ENCODE results near the gene RFTN1.

The RFTN1 gene

GRCh38 chr3:16486201-16486600, 27.3 kb downstream of the RFTN1 start:
- no peak for DNase-seq (ENCODE audit: low spot score)

GRCh38 chr3:16485395-16485992, 28.0 kb downstream of the RFTN1 start:
- DNase-seq (ENCODE audit: low spot score): no peak

GRCh38 chr3:16484984-16485383, 28.5 kb downstream of the RFTN1 start:
- no peak for DNase-seq (ENCODE audit: low spot score)

- no peak for DNase-seq (ENCODE audit: low spot score)
These were observed 29.3 kb downstream of the RFTN1 start for GRCh38 chr3:16484216-16484615.

- DNase-seq (ENCODE audit: low spot score): no peak
These were observed 30.5 kb downstream of the RFTN1 start for GRCh38 chr3:16482770-16483531.

- DNase-seq (ENCODE audit: low spot score): no peak
These were observed 31.2 kb downstream of the RFTN1 start for GRCh38 chr3:16482194-16482769.

GRCh38 chr3:16481546-16481897, 32.0 kb downstream of the RFTN1 start:
- no peak for DNase-seq (ENCODE audit: low spot score)

- DNase-seq (ENCODE audit: low spot score): no peak
These were observed 32.5 kb downstream of the RFTN1 start for GRCh38 chr3:16480861-16481545.

- no peak for DNase-seq (ENCODE audit: low spot score)
These were observed 35.0 kb downstream of the RFTN1 start for GRCh38 chr3:16478516-16478915.

GRCh38 chr3:16477521-16477920, 36.0 kb downstream of the RFTN1 start:
- no peak for DNase-seq (ENCODE audit: low spot score)

- DNase-seq (ENCODE audit: low spot score): no peak
These were observed 36.4 kb downstream of the RFTN1 start for GRCh38 chr3:16477056-16477455.

- no peak for DNase-seq (ENCODE audit: low spot score)
These were observed 36.9 kb downstream of the RFTN1 start for GRCh38 chr3:16476636-16477035.

GRCh38 chr3:16475766-16476165, 37.7 kb downstream of the RFTN1 start:
- no peak for DNase-seq (ENCODE audit: low spot score)

GRCh38 chr3:16474920-16475319, 38.6 kb downstream of the RFTN1 start:
- DNase-seq (ENCODE audit: low spot score): no peak

- no peak for DNase-seq (ENCODE audit: low spot score)
These were observed 39.3 kb downstream of the RFTN1 start for GRCh38 chr3:16474216-16474615.

GRCh38 chr3:16472593-16472992, 40.9 kb downstream of the RFTN1 start:
- DNase-seq (ENCODE audit: low spot score): no peak

- no peak for DNase-seq (ENCODE audit: low spot score)
These were observed 41.6 kb downstream of the RFTN1 start for GRCh38 chr3:16471897-16472296.

GRCh38 chr3:16470590-16470989, 42.9 kb downstream of the RFTN1 start:
- DNase-seq (ENCODE audit: low spot score): no peak

GRCh38 chr3:16468336-16469098, 45.0 kb downstream of the RFTN1 start:
- DNase-seq (ENCODE audit: low spot score): no peak

GRCh38 chr3:16468002-16468335, 45.5 kb downstream of the RFTN1 start:
- DNase-seq (ENCODE audit: low spot score): no peak

- no peak for DNase-seq (ENCODE audit: low spot score)
These were observed 46.1 kb downstream of the RFTN1 start for GRCh38 chr3:16467393-16467792.

GRCh38 chr3:16466822-16467221, 46.7 kb downstream of the RFTN1 start:
- DNase-seq (ENCODE audit: low spot score): no peak
